C4-2B (cell line): ENCODE results near the gene DGKI.

ENCODE experiments used
- CTCF ChIP-seq: fragments of 450-650 bp; conservative IDR thresholded peaks from 2 replicates; pipeline ENCODE4 v1.5.1; 2017; ENCODE audit warnings: mild to moderate bottlenecking
- ZFX ChIP-seq: fragments of 450-650 bp; IDR thresholded peaks from 2 replicates; pipeline ENCODE4 v1.6.1; 2017

DNA sequence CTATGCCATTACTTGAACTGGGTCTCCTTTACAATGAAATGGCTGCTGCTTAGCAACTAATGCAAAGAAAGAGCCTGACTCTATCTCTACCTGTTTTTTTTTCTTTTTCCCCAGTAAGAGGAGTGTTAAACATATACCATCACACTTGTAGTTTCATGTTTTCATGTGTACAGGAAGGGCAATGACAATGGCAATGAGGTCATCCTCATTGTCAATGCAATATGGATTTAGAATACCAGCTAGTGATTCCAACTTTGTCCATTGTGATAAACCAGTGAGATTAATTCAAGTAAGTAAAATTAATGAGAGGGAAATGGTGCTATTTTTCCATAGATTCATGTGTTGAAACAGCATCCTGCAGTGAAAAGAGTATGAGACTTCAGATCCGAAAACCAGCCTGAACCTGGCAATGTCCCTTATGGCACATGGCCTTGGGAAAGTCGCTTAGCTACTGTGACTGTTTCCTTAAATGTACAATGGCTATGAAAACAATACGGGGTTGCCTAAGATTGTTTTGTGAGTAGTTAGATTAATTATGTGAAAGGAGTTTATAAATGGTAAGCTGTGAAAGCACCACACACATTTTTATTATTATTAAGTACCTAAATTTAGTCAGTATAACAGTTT lies 11.2 kb downstream of the DGKI start:
- TF ChIP-seq CTCF = no peak
- no peak for TF ChIP-seq ZFX
